K562 (cell line): ENCODE data around the gene PDZRN3. TPM values are rescaled to one million over a fixed set of nuclear protein-coding genes. Genes with fewer than 3 reads are reported as not detected.

Source experiments
- ATAC-seq: fragments of 200-7000 bp; cut with Tn5 transposase; 3 replicates; pipeline ENCODE4 v1.9.1; 2020; ENCODE audit warnings: moderate library complexity
- BruUV-seq: library from RNA; stranded (reverse); fragments of 400-500 nt; replicated peaks from 2 replicates; lab custom pipeline; 2021; lab: Mats Ljungman, UMichigan
- CTCF ChIA-PET: fragments of 300-600 bp; formaldehyde crosslinking; extraction: SDS; loops from one replicate; lab custom pipeline; 2021; ENCODE audit warnings: low intra/inter-chr PET ratio; lab: Yijun Ruan, JAX
- POLR2A ChIA-PET: fragments of 300-600, 350-650 bp; sonication (Branson Sonifier 250); formaldehyde crosslinking; extraction: SDS; loops from one replicate; lab custom pipeline; 2021; ENCODE audit warnings: antibody characterized with exemption, inconsistent platforms; lab: Yijun Ruan, JAX
- DNase-seq, 4 experiments: peaks; one replicate each; pipeline versions ENCODE4 v3.0.0 to v3.0.0-alpha.2; 2011 to 2018; ENCODE audit warnings: low spot score in 3 of 4, mixed read lengths in 3 of 4; ENCODE audit errors: extremely low read depth in 1 of 4
- FAIRE-seq: peaks from 2 replicates; lab custom pipeline; 2011; peaks lifted over from hg19 to GRCh38; lab: Jason Lieb, UNC
- H2AFZ ChIP-seq: 2 replicates; pipeline ENCODE4 v1.6.0; 2011; ENCODE audit warnings: low read depth, low read length, control low read depth, inconsistent platforms
- H3K27ac ChIP-seq: fragments of 200-600 bp; 3 replicates; pipeline ENCODE4 v1.8.0; 2011; ENCODE audit warnings: low read depth, mild to moderate bottlenecking, control low read depth, inconsistent platforms, low read length, moderate library complexity, mixed read lengths; ENCODE audit errors: extremely low read depth
- H3K27me3 ChIP-seq, 2 experiments: fragments of 300-600 bp in 1 of 2; 2 replicates in 1 of 2; 3 replicates in 1 of 2; pipeline versions ENCODE4 v1.6.0 to v1.8.0; 2011; ENCODE audit warnings: inconsistent platforms in 2 of 2, low read length in 2 of 2, mild to moderate bottlenecking in 1 of 2, mixed read lengths in 1 of 2, moderate library complexity in 1 of 2; ENCODE audit not compliant: control insufficient read depth in 2 of 2, insufficient read depth in 2 of 2
- H3K36me3 ChIP-seq: fragments of 300-600 bp; 3 replicates; pipeline ENCODE4 v1.8.0; 2011; ENCODE audit warnings: mild to moderate bottlenecking, low read length, inconsistent platforms; ENCODE audit not compliant: control insufficient read depth, insufficient read depth
- H3K4me1 ChIP-seq, 2 experiments: fragments of 200-600 bp in 1 of 2; replicated peaks in 1 of 2; 2 replicates in 1 of 2; 3 replicates in 1 of 2; pipeline versions ENCODE4 v1.5.1 to v1.8.0; 2011; ENCODE audit warnings: inconsistent platforms in 2 of 2, low read length in 2 of 2, mild to moderate bottlenecking in 1 of 2, mixed read lengths in 1 of 2, moderate library complexity in 1 of 2; ENCODE audit not compliant: control insufficient read depth in 2 of 2, insufficient read depth in 2 of 2
- H3K4me2 ChIP-seq: 2 replicates; pipeline ENCODE4 v1.6.1; 2011; ENCODE audit warnings: low read length, control low read depth, inconsistent platforms, mixed read lengths; ENCODE audit not compliant: insufficient read depth
- H3K4me3 ChIP-seq: fragments of 200-600 bp; sonication (generic), shearing (Covaris generic); 2 replicates; pipeline ENCODE4 v1.5.1; 2016; ENCODE audit warnings: control low read depth, inconsistent platforms
- H3K79me2 ChIP-seq: fragments of 200-600 bp; 3 replicates; pipeline ENCODE4 v1.8.0; 2011; ENCODE audit warnings: low read length, inconsistent platforms; ENCODE audit not compliant: control insufficient read depth, insufficient read depth
- H3K9ac ChIP-seq, 2 experiments: 2 replicates each; pipeline versions ENCODE4 v1.6.0 to v1.6.1; 2011; ENCODE audit warnings: low read depth in 2 of 2, low read length in 2 of 2, control low read depth in 1 of 2, inconsistent platforms in 1 of 2, mild to moderate bottlenecking in 1 of 2, mixed read lengths in 1 of 2; ENCODE audit not compliant: insufficient read depth in 1 of 2
- H3K9me1 ChIP-seq: one replicate; pipeline ENCODE4 v1.6.0; 2011; ENCODE audit warnings: inconsistent platforms, mild to moderate bottlenecking, low read length, moderate library complexity; ENCODE audit not compliant: control insufficient read depth, insufficient read depth
- H3K9me3 ChIP-seq: replicated peaks from 2 replicates; pipeline ENCODE4 v1.5.1; 2011; ENCODE audit warnings: low read depth, low read length, inconsistent platforms; ENCODE audit not compliant: control insufficient read depth, insufficient read depth
- H4K20me1 ChIP-seq: replicated peaks from 2 replicates; pipeline ENCODE4 v1.6.1; 2011; ENCODE audit warnings: low read length, inconsistent platforms, mixed read lengths; ENCODE audit not compliant: control insufficient read depth, insufficient read depth
- BCOR ChIP-seq: fragments of 450-650 bp; IDR thresholded peaks from 2 replicates; pipeline ENCODE4 v1.6.1; 2016
- BRD4 ChIP-seq: fragments of 200-600 bp; sonication (generic); IDR thresholded peaks from 2 replicates; pipeline ENCODE4 v1.6.1; 2017; ENCODE audit warnings: inconsistent platforms
- CREM ChIP-seq: IDR thresholded peaks from 2 replicates; pipeline ENCODE4 v1.6.1; 2014; ENCODE audit warnings: antibody characterized with exemption, low read depth
- GMEB1 ChIP-seq: fragments of 250-450 bp; sonication (Bioruptor Pico); IDR thresholded peaks from 2 replicates; pipeline ENCODE4 v1.4.0; 2020; ENCODE audit warnings: mild to moderate bottlenecking
- KLF10 ChIP-seq: fragments of 250-450 bp; sonication (Bioruptor Pico); IDR thresholded peaks from 2 replicates; pipeline ENCODE4 v1.6.1; 2021; ENCODE audit warnings: matching md5 sums
- NFRKB ChIP-seq: fragments of 450-650 bp; IDR thresholded peaks from 2 replicates; pipeline ENCODE4 v1.6.1; 2016; ENCODE audit warnings: low read depth
- SNRNP70 ChIP-seq: fragments of 200-400 bp; formaldehyde crosslinking; optimal IDR thresholded peaks from 2 replicates; pipeline ENCODE3; 2017; ENCODE audit warnings: low read depth, low read length
- SRSF1 ChIP-seq: fragments of 200-400 bp; formaldehyde crosslinking; IDR thresholded peaks from 2 replicates; pipeline ENCODE4 v1.6.1; 2017; ENCODE audit warnings: mild to moderate bottlenecking, low read depth, low read length, moderate library complexity
- ZNF24 ChIP-seq: fragments of 450-650 bp; IDR thresholded peaks from 2 replicates; pipeline ENCODE4 v1.6.1; 2016
- ZNF512 ChIP-seq: IDR thresholded peaks from 2 replicates; pipeline ENCODE4 v1.6.1; 2016; ENCODE audit warnings: missing genetic modification characterization, missing compliant biosample characterization
- WGBS: fragments of 100-300 bp; shearing (Covaris generic); methylation state at CpG from one replicate; pipeline ENCODE4 v1.1.6; 2016; ENCODE audit warnings: low coverage, mixed read lengths; ENCODE audit not compliant: insufficient coverage; ENCODE audit errors: missing lambda C conversion rate; 5-methylcytosine and 5-hydroxymethylcytosine counted together
- in situ Hi-C: fragments of 300-500 bp; cut with MboI; formaldehyde crosslinking; loops from 4 replicates; pipeline ENCODE4 v1.15.0; 2018; ENCODE audit warnings: inconsistent platforms, mixed read lengths
- intact Hi-C: fragments of 100-400 bp; cut with micrococcal nuclease; formaldehyde crosslinking; loops from 2 replicates; pipeline ENCODE4 v1.14.2; 2022
- polyA plus RNA-seq, 8 experiments: library from polyadenylated mRNA; depleted of rRNA in 4 of 8; stranded (reverse) in 5 of 8; unstranded in 3 of 8; fragments of >200 nt; fragmentation: Nextera tagmentation in 2 of 8; fragmentation: Illumina TruSeq in 1 of 8; extraction: Ambion mirVana in 2 of 8; extraction: Trizol in 1 of 8; gene quantifications; 2 replicates each; pipeline versions ENCODE4 v1.2.1 to v1.2.3, GENCODE V29; 2011 to 2014; ENCODE audit warnings: inconsistent platforms in 1 of 8, missing spikeins in 1 of 8
- total RNA-seq, 7 experiments: library from RNA; depleted of rRNA in 6 of 7; stranded (reverse); fragments of >200 nt in 6 of 7; fragmentation: Illumina TruSeq in 2 of 7; extraction: Trizol in 2 of 7; gene quantifications; 2 replicates each; pipeline versions ENCODE4 v1.2.1 to v1.2.3, GENCODE V29; 2011 to 2021; ENCODE audit warnings: low replicate concordance in 1 of 7

PDZRN3 gene
- total and polyA plus RNA-seq, 9 of the 15 experiments (the other 6 are each of a cell fraction or from before 2014, with no cell fraction given), result 0.16 TPM; not detected in 8

- FAIRE-seq (no peak), ATAC-seq (no peak), DNase-seq (no peak)
- Histone ChIP-seq H3K36me3 (no peaks in the 10 kb centered on the region), H3K4me2 (no peak overlapping the region), H3K27me3 (no peaks in the 10 kb centered on the region), H3K9me1 (no peaks in the 10 kb centered on the region), H3K27ac (no peak overlapping the region), H3K79me2 (no peaks in the 10 kb centered on the region), H3K4me3 (no peak overlapping the region), H2AFZ (no peak overlapping the region), H3K4me1 (no peaks in the 10 kb centered on the region), H3K9ac (no peak overlapping the region), H3K9me3 (no peaks in the 10 kb centered on the region), H4K20me1 (no peaks in the 10 kb centered on the region)
- POLR2A ChIA-PET, result no interaction called here
- WGBS, result 3% methylated on average over 4 of the region's 4 CpGs
- no TSS peak for BruUV-seq
- TF ChIP-seq SRSF1 (no peak), ZNF512 (tag) (no peak), CREM (no peak), GMEB1 (CRISPR knock-in tag) (no peak), KLF10 (CRISPR knock-in tag) (no peak), SNRNP70 (no peak), BCOR (no peak), NFRKB (no peak), ZNF24 (no peak), BRD4 (no peak)
- intact Hi-C loops, result no loop called here
- in situ Hi-C loops, result no loop called here
- CTCF ChIA-PET, result no interaction called here
Measured at GRCh38 chr3:73485877-73486330, 138.8 kb downstream of the PDZRN3 start.
